ENCODE measurements around the gene CDRT4.
A peak's percentile ranks its signal among the peaks of the same experiment; 100 is the strongest.
"Not testable (repeated sequence)": the region's sequence is repeated elsewhere in the genome, so short reads cannot be mapped to it uniquely, and the experiment has no call there.

The CDRT4 gene

GRCh38 chr17:15508466-15508865 is 41.0 kb upstream of the CDRT4 start:
- no peak overlapping the region for H3K9ac ChIP-seq
- TF ChIP-seq Cebpa-rat (IDR thresholded peaks at IDR 0.05), result no peak

GRCh38 chr17:15507896-15508295 is 40.5 kb upstream of the CDRT4 start:
- H3K27ac ChIP-seq, result no peak overlapping the region
- no peak overlapping the region for H3K4me3 ChIP-seq
- H4K20me1 ChIP-seq, result no peaks in the 10 kb centered on the region
- no peaks in the 10 kb centered on the region for H3K27me3 ChIP-seq
- no peaks in the 10 kb centered on the region for H3K36me3 ChIP-seq
- no peak overlapping the region for H3K4me2 ChIP-seq
- TF ChIP-seq Cebpa-rat (IDR thresholded peaks at IDR 0.05), result no peak
- H3K9me3 ChIP-seq (replicated peaks in 1 of 11), result no peaks in the 10 kb centered on the region
- H3K4me1 ChIP-seq, result peaks cover 14 to 39% (median 20%) of the 10 kb centered on the region in 10 experiments
- H3K9ac ChIP-seq, result no peak overlapping the region

More at GRCh38 chr17:15508466-15508865, 41.0 kb upstream of the CDRT4 start:
- H3K4me3 ChIP-seq, result no peak overlapping the region
- peaks cover 9 to 33% (median 14%) of the 10 kb centered on the region in 10 experiments for H3K4me1 ChIP-seq
- H3K9me3 ChIP-seq (replicated peaks in 1 of 11), result no peaks in the 10 kb centered on the region
- no peak overlapping the region for H3K27ac ChIP-seq
- no peaks in the 10 kb centered on the region for H4K20me1 ChIP-seq
- no peaks in the 10 kb centered on the region for H3K27me3 ChIP-seq
- no peaks in the 10 kb centered on the region for H3K36me3 ChIP-seq
- H3K4me2 ChIP-seq, result no peak overlapping the region

- Histone ChIP-seq H4K20me1 (no peaks in the 10 kb centered on the region), H3K4me2 (no peak overlapping the region), H3K27me3 (no peaks in the 10 kb centered on the region), H3K4me3 (no peak overlapping the region), H3K36me3 (no peaks in the 10 kb centered on the region), H3K27ac (no peak overlapping the region), H3K9ac (no peak overlapping the region), H3K9me3 (replicated peaks in 1 of 11) (no peaks in the 10 kb centered on the region), H3K4me1 (peaks cover 23 to 46% (median 29%) of the 10 kb centered on the region in 10 experiments)
- no peak for TF ChIP-seq Cebpa-rat (IDR thresholded peaks at IDR 0.05)
Measured at GRCh38 chr17:15507001-15507400, 39.6 kb upstream of the CDRT4 start.

- peaks cover 26 to 48% (median 32%) of the 10 kb centered on the region in 10 experiments for H3K4me1 ChIP-seq
- H3K4me2 ChIP-seq; H3K27me3 ChIP-seq; H3K4me3 ChIP-seq; H3K36me3 ChIP-seq; H3K27ac ChIP-seq; H4K20me1 ChIP-seq; H3K9me3 ChIP-seq (replicated peaks in 1 of 11); H3K9ac ChIP-seq: not testable (repeated sequence)
Measured at GRCh38 chr17:15505708-15506107, 38.3 kb upstream of the CDRT4 start.

- Histone ChIP-seq H4K20me1 (no peaks in the 10 kb centered on the region), H3K27me3 (no peaks in the 10 kb centered on the region), H3K4me1 (peaks cover 18 to 35% (median 23%) of the 10 kb centered on the region in 10 experiments), H3K36me3 (no peaks in the 10 kb centered on the region), H3K27ac (no peak overlapping the region), H3K4me2 (peak overlapping the region in 8 of 11 experiments; percentile 76 to 97 (median 88); a peak in 11 of 22 replicates), H3K9me3 (replicated peaks in 1 of 11) (no peaks in the 10 kb centered on the region), H3K4me3 (no peak overlapping the region), H3K9ac (no peak overlapping the region)
- no peak for TF ChIP-seq Cebpa-rat (IDR thresholded peaks at IDR 0.05)
Measured at GRCh38 chr17:15503731-15504130, 36.3 kb upstream of the CDRT4 start.

- peak overlapping the region; percentile 76 to 97 (median 89) for H3K4me2 ChIP-seq
- no peak for TF ChIP-seq Cebpa-rat (IDR thresholded peaks at IDR 0.05)
- H4K20me1 ChIP-seq, result no peaks in the 10 kb centered on the region
- no peaks in the 10 kb centered on the region for H3K9me3 ChIP-seq (replicated peaks in 1 of 11)
- H3K4me1 ChIP-seq, result peaks cover 18 to 35% (median 23%) of the 10 kb centered on the region in 10 experiments
- no peaks in the 10 kb centered on the region for H3K27me3 ChIP-seq
- peak overlapping the region in 10 of 11 experiments; percentile 26 to 70 (median 52); a peak in 17 of 22 replicates for H3K27ac ChIP-seq
- H3K9ac ChIP-seq, result peak overlapping the region; percentile 46 to 72 (median 65); a peak in 20 of 22 replicates
- H3K36me3 ChIP-seq, result no peaks in the 10 kb centered on the region
- H3K4me3 ChIP-seq, result peak overlapping the region; percentile 12 to 61 (median 38); a peak in 17 of 20 replicates
Measured at GRCh38 chr17:15502369-15503112, 35.1 kb upstream of the CDRT4 start.

- Histone ChIP-seq H3K4me3 (no peak overlapping the region), H3K9ac (peak overlapping the region in 2 of 11 experiments; percentile 46 to 70; a peak in 4 of 22 replicates), H3K36me3 (no peaks in the 10 kb centered on the region), H3K9me3 (replicated peaks in 1 of 11) (no peaks in the 10 kb centered on the region), H3K4me1 (peaks cover 18 to 35% (median 23%) of the 10 kb centered on the region in 10 experiments), H4K20me1 (no peaks in the 10 kb centered on the region), H3K27me3 (no peaks in the 10 kb centered on the region), H3K4me2 (peak overlapping the region; percentile 76 to 97 (median 89); a peak in 21 of 22 replicates), H3K27ac (peak overlapping the region in 2 of 11 experiments; percentile 52 to 53; a peak in 2 of 22 replicates)
- no peak for TF ChIP-seq Cebpa-rat (IDR thresholded peaks at IDR 0.05)
Measured at GRCh38 chr17:15501793-15502192, 34.4 kb upstream of the CDRT4 start.

- peaks cover 18 to 35% (median 23%) of the 10 kb centered on the region in 10 experiments for H3K4me1 ChIP-seq
- H3K36me3 ChIP-seq, result no peaks in the 10 kb centered on the region
- no peak overlapping the region for H3K27ac ChIP-seq
- peak overlapping the region in 6 of 11 experiments; percentile 86 to 97 (median 90); a peak in 6 of 22 replicates for H3K4me2 ChIP-seq
- H3K9ac ChIP-seq, result peak overlapping the region in 1 of 11 experiments; percentile 46; a peak in 1 of 22 replicates
- no peaks in the 10 kb centered on the region for H3K27me3 ChIP-seq
- TF ChIP-seq Cebpa-rat (IDR thresholded peaks at IDR 0.05), result no peak
- H4K20me1 ChIP-seq, result no peaks in the 10 kb centered on the region
- H3K4me3 ChIP-seq, result no peak overlapping the region
- no peaks in the 10 kb centered on the region for H3K9me3 ChIP-seq (replicated peaks in 1 of 11)
Measured at GRCh38 chr17:15501282-15501681, 33.9 kb upstream of the CDRT4 start.

- Histone ChIP-seq H3K4me1 (peaks cover 14 to 26% (median 17%) of the 10 kb centered on the region in 10 experiments), H3K9me3 (replicated peaks in 1 of 11) (no peaks in the 10 kb centered on the region), H3K9ac (no peak overlapping the region), H4K20me1 (no peaks in the 10 kb centered on the region), H3K27ac (no peak overlapping the region), H3K27me3 (no peaks in the 10 kb centered on the region), H3K4me2 (no peak overlapping the region), H3K36me3 (no peaks in the 10 kb centered on the region), H3K4me3 (no peak overlapping the region)
- no peak for TF ChIP-seq Cebpa-rat (IDR thresholded peaks at IDR 0.05)
Measured at GRCh38 chr17:15498107-15498506, 30.7 kb upstream of the CDRT4 start.

All from BLaER1 treated with 17β-estradiol and CSF1 and Interleukin-3, amounts not matched to agents 10 nM and 100 nM (cell line).